ENCODE measurements around the gene KLHDC9. TPM values are rescaled to one million over a fixed set of nuclear protein-coding genes. Genes with fewer than 3 reads are reported as not detected.

KLHDC9 gene
- total and polyA plus RNA-seq, 2 of the 13 experiments (the other 11 are each of a cell fraction or from before 2014, with no cell fraction given) = 2.9 TPM

DNA sequence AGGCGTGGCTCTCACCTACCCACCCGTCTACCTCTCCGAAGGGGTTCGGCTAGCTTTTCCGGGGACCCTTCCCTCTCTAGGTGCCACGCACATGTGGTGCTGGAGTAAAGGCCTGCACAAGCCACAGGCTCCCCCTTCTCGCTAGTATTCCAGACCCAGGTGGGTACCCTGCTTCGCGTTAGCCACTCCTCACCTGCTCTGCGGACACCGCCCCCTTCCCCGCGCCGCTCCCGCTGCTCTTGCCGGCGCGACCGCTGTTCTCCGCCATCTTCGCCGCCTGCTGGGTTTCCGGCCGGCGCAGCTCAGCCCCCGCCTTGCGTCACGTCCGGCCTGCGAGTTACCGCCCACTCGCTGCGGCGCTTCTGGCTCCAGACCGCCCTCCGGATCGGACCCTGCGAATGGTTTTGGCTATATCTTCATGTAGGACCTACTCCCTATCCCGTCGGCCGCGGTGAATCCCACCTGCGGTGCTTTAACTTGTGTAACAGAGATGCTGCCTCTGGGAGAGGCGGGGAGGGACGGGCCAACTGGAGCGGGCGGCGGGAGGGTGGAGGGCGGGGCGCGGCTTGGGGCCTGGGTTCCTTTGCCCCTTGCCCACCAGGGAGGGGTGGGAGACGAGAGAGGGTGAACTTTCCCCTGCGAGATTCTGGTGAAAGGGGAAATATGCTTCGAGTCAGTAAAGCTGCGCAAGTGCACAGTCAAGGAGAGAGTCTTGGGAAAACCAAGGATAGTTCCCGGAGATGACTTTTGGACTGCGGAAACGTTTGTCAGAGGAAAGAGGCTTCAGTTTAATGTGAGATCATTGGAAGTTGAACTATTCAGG lies 19.8 kb downstream of the KLHDC9 start, which contains the start of the genes NIT1 and PFDN2 (continued):
- TF ChIP-seq HIVEP1 (CRISPR knock-in tag; IDR thresholded peaks at IDR 0.05) (peak; percentile 43; the same call in 1 of the 2 replicates), MEIS2 (CRISPR knock-in tag; IDR thresholded peaks at IDR 0.05) (0 out of 2 replicates have a peak, but pooled peaks have one; percentile 2), ZNF367 (CRISPR knock-in tag; IDR thresholded peaks at IDR 0.05; ENCODE audit: borderline replicate concordance) (0 out of 2 replicates have a peak, but pooled peaks have one; percentile 32), CENPBD1 (CRISPR knock-in tag; IDR thresholded peaks at IDR 0.05; ENCODE audit: borderline replicate concordance, low read depth) (no peak), CBX1 (IDR thresholded peaks at IDR 0.05; ENCODE audit: low read depth) (peak; percentile 66), AKAP8 (CRISPR knock-in tag; IDR thresholded peaks at IDR 0.05) (0 out of 2 replicates have a peak, but pooled peaks have one; percentile 59), ZNF501 (CRISPR knock-in tag; IDR thresholded peaks at IDR 0.05) (peak; percentile 78; the same call in 1 of the 2 replicates), ZNF205 (CRISPR knock-in tag; IDR thresholded peaks at IDR 0.05) (peak; percentile 71; the same call in 1 of the 2 replicates), GATAD1 (CRISPR knock-in tag; IDR thresholded peaks at IDR 0.05) (peak; percentile 92), NCOA2 (CRISPR knock-in tag; IDR thresholded peaks at IDR 0.05) (0 out of 2 replicates have a peak, but pooled peaks have one; percentile 40), ZNF589 (CRISPR knock-in tag; conservative IDR thresholded peaks at IDR 0.05) (no peak; the same call in 1 of the 2 replicates), YY1 (IDR thresholded peaks at IDR 0.05; ENCODE audit: insufficient read depth, insufficient replicate concordance, low read depth, low read length) (peak; percentile 97), ZSCAN25 (CRISPR knock-in tag; IDR thresholded peaks at IDR 0.05) (peak; percentile 52; the same call in 1 of the 2 replicates), MYC (CRISPR knock-in tag; IDR thresholded peaks at IDR 0.05; ENCODE audit: borderline replicate concordance) (peak; percentile 87; the same call in 1 of the 2 replicates), HMG20B (CRISPR knock-in tag; conservative IDR thresholded peaks at IDR 0.05) (no peak), ZNF816 (CRISPR knock-in tag; IDR thresholded peaks at IDR 0.05; ENCODE audit: borderline replicate concordance) (no peak), JARID2 (CRISPR knock-in tag; IDR thresholded peaks at IDR 0.05; ENCODE audit: insufficient replicate concordance) (peak; percentile 33), CREBL2 (CRISPR knock-in tag; IDR thresholded peaks at IDR 0.05; ENCODE audit: borderline replicate concordance) (no peak), PTBP1 (IDR thresholded peaks at IDR 0.05; ENCODE audit: low read depth, low read length, poor library complexity, severe bottlenecking) (peak; percentile 68), ZFP90 (CRISPR knock-in tag; IDR thresholded peaks at IDR 0.05; ENCODE audit: borderline replicate concordance) (peak; percentile 69; the same call in 1 of the 2 replicates), CREM (IDR thresholded peaks at IDR 0.05) (peak; percentile 70), CREM (CRISPR knock-in tag; IDR thresholded peaks at IDR 0.05) (peak; percentile 55; the same call in 1 of the 2 replicates), MXD3 (CRISPR knock-in tag; IDR thresholded peaks at IDR 0.05) (peak; percentile 91), KLF9 (CRISPR knock-in tag; IDR thresholded peaks at IDR 0.05; ENCODE audit: low read depth) (peak; percentile 82; the same call in 1 of the 2 replicates), ZNF704 (CRISPR knock-in tag; IDR thresholded peaks at IDR 0.05; ENCODE audit: borderline replicate concordance) (0 out of 2 replicates have a peak, but pooled peaks have one; percentile 45)
- TF ChIP-seq, protein P1, sequence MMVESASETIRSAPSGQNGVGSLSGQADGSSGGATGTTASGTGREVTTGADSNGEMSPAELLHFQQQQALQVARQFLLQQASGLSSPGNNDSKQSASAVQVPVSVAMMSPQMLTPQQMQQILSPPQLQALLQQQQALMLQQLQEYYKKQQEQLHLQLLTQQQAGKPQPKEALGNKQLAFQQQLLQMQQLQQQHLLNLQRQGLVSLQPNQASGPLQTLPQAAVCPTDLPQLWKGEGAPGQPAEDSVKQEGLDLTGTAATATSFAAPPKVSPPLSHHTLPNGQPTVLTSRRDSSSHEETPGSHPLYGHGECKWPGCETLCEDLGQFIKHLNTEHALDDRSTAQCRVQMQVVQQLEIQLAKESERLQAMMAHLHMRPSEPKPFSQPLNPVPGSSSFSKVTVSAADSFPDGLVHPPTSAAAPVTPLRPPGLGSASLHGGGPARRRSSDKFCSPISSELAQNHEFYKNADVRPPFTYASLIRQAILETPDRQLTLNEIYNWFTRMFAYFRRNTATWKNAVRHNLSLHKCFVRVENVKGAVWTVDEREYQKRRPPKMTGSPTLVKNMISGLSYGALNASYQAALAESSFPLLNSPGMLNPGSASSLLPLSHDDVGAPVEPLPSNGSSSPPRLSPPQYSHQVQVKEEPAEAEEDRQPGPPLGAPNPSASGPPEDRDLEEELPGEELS (CRISPR knock-in tag; IDR thresholded peaks at IDR 0.05) = peak; percentile 40; the same call in 1 of the 2 replicates

Data from HepG2 (cell line).